HEK293 (cell line): ENCODE results near the gene STK32A.

Experiments used
- CTCF ChIA-PET: fragments of 350-600 bp; formaldehyde crosslinking; extraction: SDS; loops from one replicate; lab custom pipeline; 2021; ENCODE audit warnings: antibody characterized with exemption; lab: Yijun Ruan, JAX
- POLR2A ChIA-PET: fragments of 300-600 bp; formaldehyde crosslinking; extraction: SDS; loops from one replicate; lab custom pipeline; 2020; ENCODE audit warnings: antibody characterized with exemption, inconsistent platforms; lab: Yijun Ruan, JAX
- H3K27ac ChIP-seq: fragments of 200-500 bp; sonication (Bioruptor generic); 2 replicates; pipeline ENCODE4 v1.5.1; 2014; ENCODE audit warnings: low read depth, low read length, control low read depth, inconsistent platforms; ENCODE audit errors: extremely low read depth
- H3K36me3 ChIP-seq, 2 experiments: fragments of 200-500 bp in 1 of 2; sonication (Bioruptor generic) in 1 of 2; 1 replicate in 1 of 2; 2 replicates in 1 of 2; pipeline ENCODE4 v1.5.1; 2014 to 2017; ENCODE audit warnings: inconsistent platforms in 2 of 2, low read length in 2 of 2; ENCODE audit not compliant: control insufficient read depth in 2 of 2, insufficient read depth in 1 of 2
- H3K4me1 ChIP-seq: fragments of 200-500 bp; sonication (Bioruptor generic); 2 replicates; pipeline ENCODE4 v1.5.1; 2014; ENCODE audit warnings: mild to moderate bottlenecking, low read length, inconsistent platforms; ENCODE audit not compliant: control insufficient read depth, insufficient read depth
- H3K4me3 ChIP-seq: 2 replicates; pipeline ENCODE4 v1.5.1; 2011; ENCODE audit warnings: low read depth, mild to moderate bottlenecking, control low read depth, low read length, moderate library complexity
- H3K9me3 ChIP-seq: fragments of 200-500 bp; sonication (Bioruptor generic); 2 replicates; pipeline ENCODE4 v1.5.1; 2014; ENCODE audit warnings: low read depth, low read length, inconsistent platforms; ENCODE audit not compliant: control insufficient read depth, insufficient read depth
- KLF10 ChIP-seq: fragments of 450-650 bp; IDR thresholded peaks from 2 replicates; pipeline ENCODE4 v1.5.1; 2018; ENCODE audit warnings: missing biosample characterization, mild to moderate bottlenecking, missing genetic modification characterization
- KLF8 ChIP-seq: fragments of 450-650 bp; formaldehyde crosslinking; IDR thresholded peaks from 2 replicates; pipeline ENCODE4 v1.5.1; 2016; ENCODE audit warnings: missing biosample characterization, missing genetic modification characterization
- OSR2 ChIP-seq: fragments of 450-650 bp; formaldehyde crosslinking; IDR thresholded peaks from 2 replicates; pipeline ENCODE4 v1.5.1; 2016; ENCODE audit warnings: missing biosample characterization, missing genetic modification characterization
- TCF7L2 ChIP-seq: IDR thresholded peaks from 2 replicates; pipeline ENCODE4 v1.6.1; 2011; ENCODE audit warnings: low read depth, mild to moderate bottlenecking, inconsistent platforms, low read length, moderate library complexity, borderline replicate concordance
- WT1 ChIP-seq: fragments of 450-650 bp; formaldehyde crosslinking; IDR thresholded peaks from 2 replicates; pipeline ENCODE4 v1.5.1; 2016; ENCODE audit warnings: missing biosample characterization, missing genetic modification characterization
- ZNF112 ChIP-seq: fragments of 450-650 bp; formaldehyde crosslinking; IDR thresholded peaks from 2 replicates; pipeline ENCODE4 v1.5.0; 2017; ENCODE audit warnings: missing biosample characterization, missing genetic modification characterization
- ZNF132 ChIP-seq: fragments of 450-650 bp; formaldehyde crosslinking; IDR thresholded peaks from 2 replicates; pipeline ENCODE4 v1.5.1; 2017; ENCODE audit warnings: missing biosample characterization, missing genetic modification characterization, borderline replicate concordance
- ZNF157 ChIP-seq: fragments of 450-650 bp; formaldehyde crosslinking; IDR thresholded peaks from 2 replicates; pipeline ENCODE4 v1.5.1; 2016; ENCODE audit warnings: missing biosample characterization, missing genetic modification characterization
- ZNF214 ChIP-seq: fragments of 450-650 bp; formaldehyde crosslinking; IDR thresholded peaks from 2 replicates; pipeline ENCODE4 v1.5.1; 2017; ENCODE audit warnings: missing biosample characterization, mild to moderate bottlenecking, missing genetic modification characterization, borderline replicate concordance
- ZNF24 ChIP-seq: fragments of 450-650 bp; formaldehyde crosslinking; IDR thresholded peaks from 2 replicates; pipeline ENCODE4 v1.5.1; 2016; ENCODE audit warnings: missing biosample characterization, missing genetic modification characterization
- ZNF350 ChIP-seq: fragments of 450-650 bp; formaldehyde crosslinking; IDR thresholded peaks from 2 replicates; pipeline ENCODE4 v1.5.0; 2017; ENCODE audit warnings: missing biosample characterization, mild to moderate bottlenecking, missing genetic modification characterization
- ZNF394 ChIP-seq: fragments of 450-650 bp; formaldehyde crosslinking; IDR thresholded peaks from 2 replicates; pipeline ENCODE4 v1.5.1; 2016; ENCODE audit warnings: missing biosample characterization, missing genetic modification characterization, mild to moderate bottlenecking, moderate library complexity, borderline replicate concordance
- ZNF473 ChIP-seq: fragments of 450-650 bp; formaldehyde crosslinking; IDR thresholded peaks from 2 replicates; pipeline ENCODE4 v1.5.1; 2017; ENCODE audit warnings: missing biosample characterization, missing genetic modification characterization
- ZNF571 ChIP-seq: fragments of 450-650 bp; formaldehyde crosslinking; IDR thresholded peaks from 2 replicates; pipeline ENCODE4 v1.5.0; 2017; ENCODE audit warnings: missing biosample characterization, missing genetic modification characterization
- ZNF629 ChIP-seq: fragments of 450-650 bp; formaldehyde crosslinking; IDR thresholded peaks from 2 replicates; pipeline ENCODE4 v1.5.1; 2017; ENCODE audit warnings: missing biosample characterization, missing genetic modification characterization
- ZNF654 ChIP-seq: fragments of 450-650 bp; formaldehyde crosslinking; IDR thresholded peaks from 2 replicates; pipeline ENCODE4 v1.5.1; 2016; ENCODE audit warnings: low read depth, missing biosample characterization, missing genetic modification characterization
- ZNF664 ChIP-seq: fragments of 450-650 bp; formaldehyde crosslinking; IDR thresholded peaks from 2 replicates; pipeline ENCODE4 v1.5.1; 2016; ENCODE audit warnings: missing biosample characterization, missing genetic modification characterization
- ZNF776 ChIP-seq: fragments of 450-650 bp; formaldehyde crosslinking; IDR thresholded peaks from 2 replicates; pipeline ENCODE4 v1.5.0; 2017; ENCODE audit warnings: missing biosample characterization, missing genetic modification characterization, borderline replicate concordance
- ZNF785 ChIP-seq: fragments of 450-650 bp; formaldehyde crosslinking; IDR thresholded peaks from 2 replicates; pipeline ENCODE4 v1.5.1; 2016; ENCODE audit warnings: missing biosample characterization, missing genetic modification characterization
- ZSCAN30 ChIP-seq: fragments of 450-650 bp; IDR thresholded peaks from 2 replicates; pipeline ENCODE4 v1.5.1; 2018; ENCODE audit warnings: missing biosample characterization, mild to moderate bottlenecking, missing genetic modification characterization, moderate library complexity
- TF ChIP-seq, protein P1 (sequence below): fragments of 450-650 bp; IDR thresholded peaks from 2 replicates; pipeline ENCODE4 v1.5.1; 2018; ENCODE audit warnings: missing biosample characterization, mild to moderate bottlenecking, missing genetic modification characterization
- TF ChIP-seq, protein P2 (sequence below): fragments of 450-650 bp; formaldehyde crosslinking; IDR thresholded peaks from 2 replicates; pipeline ENCODE4 v1.5.1; 2016; ENCODE audit warnings: missing biosample characterization, missing genetic modification characterization

The STK32A gene

DNA sequence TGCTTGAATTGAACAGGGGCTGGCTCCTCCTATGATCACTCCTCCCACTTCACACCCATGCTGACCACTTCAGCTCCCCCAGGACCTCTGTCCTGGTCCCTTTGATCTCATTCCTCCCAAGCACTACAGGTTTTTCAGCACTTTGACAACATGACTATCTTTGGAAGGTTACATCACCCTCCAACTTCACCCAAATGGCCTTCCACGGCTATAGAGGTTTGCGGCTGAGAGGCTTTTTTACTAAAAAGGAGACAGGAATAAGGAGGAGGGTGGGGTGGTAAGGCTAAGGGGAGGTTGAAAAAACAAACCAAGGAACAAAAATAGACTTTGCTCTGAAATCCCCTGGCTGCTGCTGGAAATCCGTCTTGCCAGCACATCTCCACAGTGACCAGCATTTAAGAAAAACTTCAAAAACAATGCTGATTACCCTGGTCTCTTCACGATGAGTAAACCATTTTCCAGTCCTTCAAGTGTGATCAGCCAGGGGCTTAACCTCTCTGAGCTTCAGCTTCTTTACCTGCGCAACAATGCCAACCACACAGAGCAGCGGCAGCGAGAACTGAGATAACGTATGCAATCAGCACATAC lies 172.4 kb downstream of the STK32A start (continued):
- TF ChIP-seq, protein P1, sequence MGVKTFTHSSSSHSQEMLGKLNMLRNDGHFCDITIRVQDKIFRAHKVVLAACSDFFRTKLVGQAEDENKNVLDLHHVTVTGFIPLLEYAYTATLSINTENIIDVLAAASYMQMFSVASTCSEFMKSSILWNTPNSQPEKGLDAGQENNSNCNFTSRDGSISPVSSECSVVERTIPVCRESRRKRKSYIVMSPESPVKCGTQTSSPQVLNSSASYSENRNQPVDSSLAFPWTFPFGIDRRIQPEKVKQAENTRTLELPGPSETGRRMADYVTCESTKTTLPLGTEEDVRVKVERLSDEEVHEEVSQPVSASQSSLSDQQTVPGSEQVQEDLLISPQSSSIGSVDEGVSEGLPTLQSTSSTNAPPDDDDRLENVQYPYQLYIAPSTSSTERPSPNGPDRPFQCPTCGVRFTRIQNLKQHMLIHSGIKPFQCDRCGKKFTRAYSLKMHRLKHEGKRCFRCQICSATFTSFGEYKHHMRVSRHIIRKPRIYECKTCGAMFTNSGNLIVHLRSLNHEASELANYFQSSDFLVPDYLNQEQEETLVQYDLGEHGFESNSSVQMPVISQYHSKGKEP (tag by site-specific recombination) = no peak
- no peak for TF ChIP-seq ZNF785 (tag by site-specific recombination)
- TF ChIP-seq ZNF350 (tag by site-specific recombination) = no peak
- TF ChIP-seq, all 188 proteins: peak for 0

DNA sequence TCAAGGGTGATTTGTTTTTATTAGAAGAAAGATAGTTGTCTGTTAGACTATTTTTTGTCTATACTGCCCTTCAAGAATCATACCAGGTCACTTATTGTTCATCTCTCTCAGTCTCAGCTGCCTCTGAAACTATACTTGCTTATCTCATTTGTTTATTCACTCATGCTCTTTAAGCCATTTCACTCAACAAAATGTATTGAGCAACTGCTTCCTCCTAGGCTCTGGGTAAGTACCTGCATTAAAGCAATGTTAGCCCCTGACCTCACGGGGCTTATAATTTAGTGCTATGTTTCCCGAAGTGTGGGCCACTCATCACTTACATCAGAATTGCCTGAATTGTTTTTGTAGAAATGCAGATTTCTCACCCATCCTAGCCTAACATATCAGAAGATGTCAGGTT lies 174.2 kb downstream of the STK32A start:
- CTCF ChIA-PET = interaction anchor here (0.6 kb wide), 1 partner anchor 869 kb away, joined by 5 read pairs; no protein-coding TSS in a partner anchor
- TF ChIP-seq ZNF132 (tag by site-specific recombination) (no peak), ZNF394 (tag by site-specific recombination) (no peak), TCF7L2 (no peak), KLF10 (no peak), KLF8 (tag by site-specific recombination) (no peak), ZNF157 (no peak), ZSCAN30 (tag by site-specific recombination) (no peak), OSR2 (tag by site-specific recombination) (no peak), ZNF654 (tag by site-specific recombination) (no peak), ZNF214 (tag by site-specific recombination) (no peak), ZNF473 (no peak), ZNF664 (no peak), ZNF24 (no peak), ZNF629 (tag by site-specific recombination) (no peak), WT1 (no peak), ZNF776 (tag by site-specific recombination) (no peak), ZNF112 (no peak), ZNF571 (no peak)
- TF ChIP-seq, protein P2, sequence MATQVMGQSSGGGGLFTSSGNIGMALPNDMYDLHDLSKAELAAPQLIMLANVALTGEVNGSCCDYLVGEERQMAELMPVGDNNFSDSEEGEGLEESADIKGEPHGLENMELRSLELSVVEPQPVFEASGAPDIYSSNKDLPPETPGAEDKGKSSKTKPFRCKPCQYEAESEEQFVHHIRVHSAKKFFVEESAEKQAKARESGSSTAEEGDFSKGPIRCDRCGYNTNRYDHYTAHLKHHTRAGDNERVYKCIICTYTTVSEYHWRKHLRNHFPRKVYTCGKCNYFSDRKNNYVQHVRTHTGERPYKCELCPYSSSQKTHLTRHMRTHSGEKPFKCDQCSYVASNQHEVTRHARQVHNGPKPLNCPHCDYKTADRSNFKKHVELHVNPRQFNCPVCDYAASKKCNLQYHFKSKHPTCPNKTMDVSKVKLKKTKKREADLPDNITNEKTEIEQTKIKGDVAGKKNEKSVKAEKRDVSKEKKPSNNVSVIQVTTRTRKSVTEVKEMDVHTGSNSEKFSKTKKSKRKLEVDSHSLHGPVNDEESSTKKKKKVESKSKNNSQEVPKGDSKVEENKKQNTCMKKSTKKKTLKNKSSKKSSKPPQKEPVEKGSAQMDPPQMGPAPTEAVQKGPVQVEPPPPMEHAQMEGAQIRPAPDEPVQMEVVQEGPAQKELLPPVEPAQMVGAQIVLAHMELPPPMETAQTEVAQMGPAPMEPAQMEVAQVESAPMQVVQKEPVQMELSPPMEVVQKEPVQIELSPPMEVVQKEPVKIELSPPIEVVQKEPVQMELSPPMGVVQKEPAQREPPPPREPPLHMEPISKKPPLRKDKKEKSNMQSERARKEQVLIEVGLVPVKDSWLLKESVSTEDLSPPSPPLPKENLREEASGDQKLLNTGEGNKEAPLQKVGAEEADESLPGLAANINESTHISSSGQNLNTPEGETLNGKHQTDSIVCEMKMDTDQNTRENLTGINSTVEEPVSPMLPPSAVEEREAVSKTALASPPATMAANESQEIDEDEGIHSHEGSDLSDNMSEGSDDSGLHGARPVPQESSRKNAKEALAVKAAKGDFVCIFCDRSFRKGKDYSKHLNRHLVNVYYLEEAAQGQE (tag by site-specific recombination) = no peak
- TF ChIP-seq, all 188 proteins: peak for 0
- H3K9me3 ChIP-seq = no peaks in the 10 kb centered on the region
- H3K27ac ChIP-seq = no peak overlapping the region
- H3K36me3 ChIP-seq = peaks cover 0 to 31% of the 10 kb centered on the region in 2 experiments; a peak in 1 of 3 replicates
- POLR2A ChIA-PET = no interaction called here
- no peak overlapping the region for H3K4me3 ChIP-seq
- H3K4me1 ChIP-seq = no peaks in the 10 kb centered on the region
